Measurements from ENCODE around the gene PHACTR1.

- TF ChIP-seq, protein P1, sequence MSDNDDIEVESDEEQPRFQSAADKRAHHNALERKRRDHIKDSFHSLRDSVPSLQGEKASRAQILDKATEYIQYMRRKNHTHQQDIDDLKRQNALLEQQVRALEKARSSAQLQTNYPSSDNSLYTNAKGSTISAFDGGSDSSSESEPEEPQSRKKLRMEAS (IDR thresholded peaks at IDR 0.05), result no peak
- TF ChIP-seq TAF1 (IDR thresholded peaks at IDR 0.05; ENCODE audit: low read depth) (no peak), NFIC (IDR thresholded peaks at IDR 0.05) (no peak), ZBTB7A (IDR thresholded peaks at IDR 0.05; ENCODE audit: low read depth) (no peak), RAD21 (IDR thresholded peaks at IDR 0.05; ENCODE audit: low read depth) (no peak), USF1 (IDR thresholded peaks at IDR 0.05) (no peak), YY1 (IDR thresholded peaks at IDR 0.05; ENCODE audit: low read depth) (no peak), EP300 (IDR thresholded peaks at IDR 0.05; ENCODE audit: borderline replicate concordance) (no peak), CEBPB (IDR thresholded peaks at IDR 0.05) (no peak), EGR1 (IDR thresholded peaks at IDR 0.05) (no peak)
These were observed 526.0 kb downstream of the PHACTR1 start for GRCh38 chr6:13242590-13242989.

Data from Ishikawa (cell line).